Measurements from ENCODE around the gene COPS7A. TPM values are rescaled to one million over a fixed set of nuclear protein-coding genes. Genes with fewer than 3 reads are reported as not detected.
A peak's percentile ranks its signal among the peaks of the same experiment; 100 is the strongest.

COPS7A gene
- total RNA-seq, 2 experiments from 2014 or later: 51.1 to 71.2 TPM

DNA sequence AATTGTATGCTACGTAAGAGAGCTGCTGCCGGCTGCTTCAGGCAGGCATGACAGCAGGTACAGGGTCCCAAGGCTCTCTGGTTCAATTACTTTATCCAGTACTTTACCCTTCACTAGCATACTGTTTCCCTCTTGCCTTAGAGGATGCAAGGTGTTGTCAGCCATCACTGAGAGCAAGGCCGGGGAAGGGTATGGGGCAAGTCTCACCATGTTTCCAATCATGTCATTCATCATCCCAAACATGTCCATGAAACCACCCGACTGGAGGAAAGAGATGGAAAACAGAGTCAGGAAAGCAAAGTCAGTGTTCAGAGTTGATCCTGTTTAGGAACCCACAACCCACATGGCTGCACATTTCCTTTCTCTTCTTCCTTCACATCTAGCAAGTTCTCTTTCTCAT is 26.7 kb downstream of the COPS7A start:
- H3K9me3 ChIP-seq (ENCODE audit: low read length): no peaks in the 10 kb centered on the region
- ChIA-PET POLR2A (no interaction called here), CTCF (ENCODE audit: unreplicated experiment) (no interaction called here)
- H3K4me2 ChIP-seq (ENCODE audit: low read length): no peak overlapping the region
- H4K20me1 ChIP-seq (ENCODE audit: insufficient read depth, low read length): no peaks in the 10 kb centered on the region
- intact Hi-C loops (cut with micrococcal nuclease; ENCODE audit: unreplicated experiment): no loop called here
- no peak overlapping the region for H3K4me3 ChIP-seq (ENCODE audit: low read depth, low read length, poor library complexity, severe bottlenecking)
- DNase-seq (ENCODE audit: low spot score): no peak
- peaks cover 27% of the 10 kb centered on the region for H3K4me1 ChIP-seq (ENCODE audit: insufficient read depth, low read length, poor library complexity, severe bottlenecking)
- no TSS peak for BruUV-seq (replicated peaks)
- no peaks in the 10 kb centered on the region for H3K9me2 ChIP-seq (ENCODE audit: insufficient read depth, low read length)
- no peak overlapping the region for H2AFZ ChIP-seq (ENCODE audit: low read length)
- peaks cover 57% of the 10 kb centered on the region for H3K36me3 ChIP-seq (ENCODE audit: insufficient read depth, low read length)
- peaks cover 8% of the 10 kb centered on the region; the same call in 1 of the 2 replicates for H3K79me2 ChIP-seq (ENCODE audit: insufficient read depth, low read depth, low read length)
- no peak for TF ChIP-seq EZH2phosphoT487 (IDR thresholded peaks at IDR 0.05; ENCODE audit: borderline replicate concordance, low read depth, low read length)
- TF ChIP-seq, protein P1, sequence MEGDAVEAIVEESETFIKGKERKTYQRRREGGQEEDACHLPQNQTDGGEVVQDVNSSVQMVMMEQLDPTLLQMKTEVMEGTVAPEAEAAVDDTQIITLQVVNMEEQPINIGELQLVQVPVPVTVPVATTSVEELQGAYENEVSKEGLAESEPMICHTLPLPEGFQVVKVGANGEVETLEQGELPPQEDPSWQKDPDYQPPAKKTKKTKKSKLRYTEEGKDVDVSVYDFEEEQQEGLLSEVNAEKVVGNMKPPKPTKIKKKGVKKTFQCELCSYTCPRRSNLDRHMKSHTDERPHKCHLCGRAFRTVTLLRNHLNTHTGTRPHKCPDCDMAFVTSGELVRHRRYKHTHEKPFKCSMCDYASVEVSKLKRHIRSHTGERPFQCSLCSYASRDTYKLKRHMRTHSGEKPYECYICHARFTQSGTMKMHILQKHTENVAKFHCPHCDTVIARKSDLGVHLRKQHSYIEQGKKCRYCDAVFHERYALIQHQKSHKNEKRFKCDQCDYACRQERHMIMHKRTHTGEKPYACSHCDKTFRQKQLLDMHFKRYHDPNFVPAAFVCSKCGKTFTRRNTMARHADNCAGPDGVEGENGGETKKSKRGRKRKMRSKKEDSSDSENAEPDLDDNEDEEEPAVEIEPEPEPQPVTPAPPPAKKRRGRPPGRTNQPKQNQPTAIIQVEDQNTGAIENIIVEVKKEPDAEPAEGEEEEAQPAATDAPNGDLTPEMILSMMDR (conservative IDR thresholded peaks at IDR 0.05; ENCODE audit: low read length): no peak
- no peak overlapping the region for H3K27ac ChIP-seq (ENCODE audit: low read depth, low read length, poor library complexity, severe bottlenecking)

DNA sequence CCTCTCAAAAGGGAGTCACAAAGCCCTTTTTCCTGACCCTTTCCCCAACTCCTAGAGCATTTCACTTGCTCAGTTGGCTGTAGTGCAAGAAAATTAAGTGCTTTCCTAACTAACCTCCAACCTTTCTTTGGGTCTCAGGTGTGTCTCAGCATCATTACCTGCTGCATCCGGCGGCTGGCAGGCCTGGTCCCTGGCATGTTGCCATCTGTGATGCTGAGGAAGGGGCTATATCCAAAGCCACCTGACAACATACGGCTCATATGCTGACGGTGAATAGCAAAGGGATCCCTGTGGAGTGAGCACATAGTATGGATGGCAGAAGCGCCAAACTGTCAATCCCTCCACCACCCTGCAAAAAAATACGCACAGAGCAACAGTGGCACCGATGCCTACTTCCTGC is 27.9 kb downstream of the COPS7A start:
- no TSS peak for BruUV-seq (replicated peaks)
- no peak overlapping the region for H2AFZ ChIP-seq (ENCODE audit: low read length)
- peaks cover 17% of the 10 kb centered on the region for H3K4me1 ChIP-seq (ENCODE audit: insufficient read depth, low read length, poor library complexity, severe bottlenecking)
- ChIA-PET CTCF (ENCODE audit: unreplicated experiment) (no interaction called here), POLR2A (interaction anchor here (0.6 to 2.5 kb wide), 7 partner anchors 8 to 100 kb away, joined by 3 to 18 read pairs (median 6); partner anchors contain the start of genes CDCA3, COPS7A, PTMS and USP5)
- H4K20me1 ChIP-seq (ENCODE audit: insufficient read depth, low read length): no peaks in the 10 kb centered on the region
- peaks cover 8% of the 10 kb centered on the region; the same call in 1 of the 2 replicates for H3K79me2 ChIP-seq (ENCODE audit: insufficient read depth, low read depth, low read length)
- intact Hi-C loops (cut with micrococcal nuclease; ENCODE audit: unreplicated experiment): loop anchor here (2.0 kb wide), 1 partner anchor 55 kb away; no protein-coding TSS in a partner anchor
- no peaks in the 10 kb centered on the region for H3K9me3 ChIP-seq (ENCODE audit: low read length)
- peak overlapping the region; percentile 89 for H3K4me3 ChIP-seq (ENCODE audit: low read depth, low read length, poor library complexity, severe bottlenecking)
- DNase-seq (ENCODE audit: low spot score): no peak
- peaks cover 49% of the 10 kb centered on the region for H3K36me3 ChIP-seq (ENCODE audit: insufficient read depth, low read length)
- no peak overlapping the region for H3K27ac ChIP-seq (ENCODE audit: low read depth, low read length, poor library complexity, severe bottlenecking)
- TF ChIP-seq EZH2phosphoT487 (IDR thresholded peaks at IDR 0.05; ENCODE audit: borderline replicate concordance, low read depth, low read length): no peak
- TF ChIP-seq, protein P1 (conservative IDR thresholded peaks at IDR 0.05; ENCODE audit: low read length): no peak
- no peaks in the 10 kb centered on the region for H3K9me2 ChIP-seq (ENCODE audit: insufficient read depth, low read length)
- H3K4me2 ChIP-seq (ENCODE audit: low read length): peak overlapping the region; percentile 87
